HG03460 (cell line): ENCODE results near the gene JAKMIP1.

Experiments used
- ATAC-seq: cut with Tn5 transposase; IDR thresholded peaks from one replicate; pipeline ENCODE4 v1.9.1; 2021; ENCODE audit not compliant: unreplicated experiment

The JAKMIP1 gene

GRCh38 chr4:6105311-6105911, 94.9 kb downstream of the JAKMIP1 start:
- no peak for ATAC-seq

DNA sequence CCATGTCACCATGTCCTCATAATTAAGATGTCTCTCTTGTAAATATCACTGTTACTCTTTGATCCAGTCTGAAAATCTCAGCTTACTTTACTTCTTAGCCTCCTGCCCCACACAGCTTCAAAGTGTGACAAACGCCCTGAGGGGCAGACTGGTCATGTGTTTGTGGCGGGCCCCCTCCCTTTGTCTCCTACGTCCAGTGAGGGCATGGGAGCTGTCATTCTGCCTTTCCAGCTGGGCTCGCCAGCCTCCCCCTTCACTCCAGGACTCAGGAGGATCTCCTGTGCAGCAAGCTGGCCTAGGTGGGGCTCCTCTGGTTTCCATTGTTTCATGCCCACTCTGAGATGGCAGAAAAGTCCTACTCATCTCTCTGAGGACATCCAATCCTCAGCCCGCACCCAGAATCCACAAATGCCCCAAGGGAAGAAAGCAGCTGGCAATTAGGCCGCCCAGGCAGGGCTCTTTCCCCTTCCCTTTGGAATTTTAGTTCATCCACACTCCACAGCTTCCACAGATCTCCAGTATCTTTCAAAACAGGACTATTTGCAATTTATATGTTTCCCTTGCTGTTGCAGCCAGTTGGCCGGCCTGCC, 95.7 kb downstream of the JAKMIP1 start:
- ATAC-seq, result no peak

- ATAC-seq, result no peak
Observed at GRCh38 chr4:6097581-6097980, 102.8 kb downstream of the JAKMIP1 start.

GRCh38 chr4:6095897-6096296, 104.5 kb downstream of the JAKMIP1 start:
- ATAC-seq, result no peak

GRCh38 chr4:6095023-6095752, 105.2 kb downstream of the JAKMIP1 start:
- no peak for ATAC-seq

GRCh38 chr4:6093671-6094070, 106.7 kb downstream of the JAKMIP1 start:
- no peak for ATAC-seq

DNA sequence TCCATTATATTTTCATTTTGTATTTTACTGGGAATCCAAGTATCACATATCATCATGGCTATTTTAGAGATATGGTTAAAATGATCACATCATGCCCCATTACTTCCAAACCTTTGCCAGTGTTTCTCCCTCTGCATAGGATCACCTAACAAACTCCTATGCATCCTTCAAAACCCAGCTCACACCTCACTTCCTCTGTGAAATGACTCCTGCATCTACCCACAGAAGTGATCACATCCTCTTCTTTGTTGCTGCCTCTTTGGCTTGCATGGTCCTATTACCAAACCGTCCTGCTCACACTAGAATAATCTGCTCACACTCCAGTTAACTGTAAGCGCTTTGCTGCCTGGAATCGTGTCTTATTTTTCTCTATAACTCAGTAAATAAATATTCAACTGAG, 107.4 kb downstream of the JAKMIP1 start:
- ATAC-seq, result no peak

GRCh38 chr4:6092131-6092530, 108.2 kb downstream of the JAKMIP1 start:
- ATAC-seq, result no peak

- ATAC-seq, result no peak
Observed at GRCh38 chr4:6090931-6091330, 109.4 kb downstream of the JAKMIP1 start.

GRCh38 chr4:6088950-6089349, 111.4 kb downstream of the JAKMIP1 start:
- ATAC-seq, result no peak

DNA sequence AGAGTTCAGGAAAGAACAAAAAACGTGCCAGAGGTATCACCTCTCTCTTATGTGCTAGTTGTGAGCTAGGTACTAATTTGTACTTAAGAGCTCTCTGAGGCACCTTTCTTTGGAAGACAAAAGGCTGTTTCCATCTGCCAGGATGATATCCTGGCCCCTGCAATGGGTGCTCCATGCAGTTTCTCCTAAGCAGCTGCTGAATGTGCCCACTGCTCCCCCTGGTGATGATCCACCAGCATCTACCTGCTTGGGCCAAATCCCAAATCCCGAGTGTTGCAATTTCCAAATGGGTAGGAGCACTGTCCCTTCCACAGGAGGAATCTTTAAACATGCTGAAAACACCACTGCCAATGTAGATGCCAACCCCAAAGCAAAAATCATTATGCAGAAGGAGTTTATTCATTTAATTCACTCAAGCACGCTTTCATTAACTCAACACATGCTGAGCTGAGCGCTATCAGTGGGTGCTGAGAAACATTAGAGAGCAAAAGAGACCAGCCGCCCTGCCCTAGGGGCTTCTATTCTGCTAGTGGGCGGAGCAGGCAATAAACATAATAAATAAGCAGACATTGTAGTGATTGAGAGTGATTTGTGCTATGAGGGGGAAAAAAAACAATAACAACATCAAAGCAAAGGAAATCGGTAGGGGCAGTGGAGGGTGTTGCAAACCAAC, 112.5 kb downstream of the JAKMIP1 start:
- no peak for ATAC-seq

- ATAC-seq, result no peak
Observed at GRCh38 chr4:6086846-6087245, 113.5 kb downstream of the JAKMIP1 start.

DNA sequence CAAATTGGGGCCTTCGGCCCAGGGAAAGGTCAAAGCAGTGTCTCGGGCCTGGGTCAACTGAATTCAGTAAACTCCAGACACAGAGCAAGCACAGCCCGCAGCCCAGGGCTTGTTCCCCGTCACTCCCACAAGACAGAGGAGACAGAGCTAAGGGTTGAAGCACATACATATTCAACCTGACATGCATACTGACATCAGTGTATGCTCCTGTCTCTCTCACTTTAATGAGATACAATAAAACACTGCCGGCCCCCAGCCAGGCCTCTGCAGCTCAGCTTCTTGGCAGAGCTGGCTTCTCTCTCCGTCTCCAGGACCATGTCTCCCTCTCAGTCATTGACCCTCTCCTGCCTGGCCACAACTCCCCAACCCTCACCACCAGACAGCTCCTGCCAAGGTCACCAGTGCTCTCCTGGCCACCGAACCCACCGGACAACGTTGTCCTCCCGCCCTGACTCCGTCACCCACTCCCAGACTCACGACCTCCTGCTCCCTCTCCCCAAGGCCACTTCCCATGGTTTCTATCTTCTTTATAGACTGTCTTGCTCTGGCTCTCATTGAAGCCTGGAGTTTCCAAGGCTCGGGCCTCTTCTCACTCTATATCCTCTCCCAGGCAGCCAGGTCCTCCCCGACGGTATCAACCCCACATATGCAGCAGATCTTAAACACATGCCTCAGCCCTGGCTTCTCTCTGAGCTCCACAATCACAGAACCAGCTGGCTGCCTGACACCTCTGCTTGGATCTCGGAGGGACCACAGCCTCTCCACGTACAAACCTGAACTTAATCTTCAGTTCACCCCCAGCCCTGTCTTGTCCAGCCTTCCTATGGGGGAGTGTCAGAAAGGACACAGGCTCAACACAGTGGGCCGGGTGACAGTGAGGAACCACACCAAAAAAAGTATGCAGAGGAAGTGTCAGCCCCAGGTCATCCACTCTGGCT, 114.4 kb downstream of the JAKMIP1 start:
- no peak for ATAC-seq

GRCh38 chr4:6085028-6085690, 115.2 kb downstream of the JAKMIP1 start:
- no peak for ATAC-seq

- no peak for ATAC-seq
Observed at GRCh38 chr4:6079965-6080364, 120.4 kb downstream of the JAKMIP1 start.

- ATAC-seq, result no peak
Observed at GRCh38 chr4:6078560-6078959, 121.8 kb downstream of the JAKMIP1 start.

- ATAC-seq, result no peak
Observed at GRCh38 chr4:6076391-6076790, 124.0 kb downstream of the JAKMIP1 start.

DNA sequence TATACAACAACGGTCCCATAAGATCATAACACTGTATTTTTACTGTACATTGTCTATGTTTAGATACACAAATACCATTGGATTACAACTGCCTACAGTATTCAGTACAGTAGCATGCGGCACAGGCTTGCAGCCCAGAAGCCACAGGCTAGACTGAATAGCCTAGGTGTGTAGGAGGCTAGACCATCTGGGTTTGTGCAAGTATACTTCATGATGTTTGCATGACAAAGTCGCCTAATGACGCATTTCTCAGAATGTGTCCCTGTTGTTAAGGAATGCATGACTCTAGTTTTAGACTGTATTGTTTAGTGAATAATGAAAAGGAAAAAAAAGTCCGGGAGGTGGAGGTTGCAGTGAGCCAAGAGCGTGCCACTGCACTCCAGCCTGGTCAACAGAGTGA, 125.6 kb downstream of the JAKMIP1 start:
- ATAC-seq, result no peak

DNA sequence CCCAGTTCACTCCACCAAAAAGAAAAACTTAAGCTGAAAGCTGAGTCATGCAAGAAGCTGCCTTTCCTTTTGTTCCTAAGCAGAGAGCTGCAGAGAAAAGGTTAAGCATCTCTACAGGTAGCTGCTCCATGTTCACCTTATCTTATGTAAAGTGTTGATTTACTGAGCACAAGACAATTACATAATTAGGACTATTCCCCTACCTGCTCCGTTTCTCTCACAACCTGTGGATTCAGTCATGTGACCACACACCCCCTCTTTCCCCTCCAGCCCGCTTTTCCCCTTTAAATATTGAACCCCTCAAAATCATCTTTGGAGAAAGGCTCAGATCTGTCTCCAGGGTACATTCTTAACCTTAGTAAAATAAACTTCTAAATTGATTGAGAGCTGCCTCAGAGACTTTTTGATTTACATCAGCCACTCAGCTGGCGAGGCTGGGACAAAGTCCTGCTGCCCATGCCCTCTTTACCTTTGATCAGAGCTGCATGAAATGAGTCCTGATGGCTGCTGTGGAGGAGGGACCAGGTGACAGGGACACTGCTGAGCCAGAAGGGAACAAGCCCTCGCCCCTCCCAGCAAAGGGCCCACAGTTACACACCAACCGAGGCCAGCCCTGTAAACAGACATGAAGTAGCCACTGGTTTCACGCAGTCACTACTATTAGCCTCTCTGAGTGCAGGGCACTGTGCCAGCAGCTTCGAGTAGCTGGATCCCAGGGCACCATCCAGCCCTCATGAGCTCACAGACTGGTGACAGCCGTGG, 128.2 kb downstream of the JAKMIP1 start:
- no peak for ATAC-seq
